ENCODE data around the gene TCOF1.

- TF ChIP-seq GATA2 (IDR thresholded peaks at IDR 0.05; ENCODE audit: low read depth, low read length), result no peak
- TF ChIP-seq GATA3 (IDR thresholded peaks at IDR 0.05; ENCODE audit: low read depth, low read length), result no peak
These were observed 71.9 kb downstream of the TCOF1 start for GRCh38 chr5:150429410-150429873.
